ENCODE measurements around the gene PBX4.

PBX4 gene

GRCh38 chr19:19526581-19527370, 91.7 kb downstream of the PBX4 start:
- DNase-seq (ENCODE audit: low read depth) = no peak

GRCh38 chr19:19525611-19526380, 92.7 kb downstream of the PBX4 start:
- DNase-seq (ENCODE audit: low read depth) = no peak

GRCh38 chr19:19524053-19524452, 94.4 kb downstream of the PBX4 start:
- DNase-seq (ENCODE audit: low read depth) = no peak

GRCh38 chr19:19523177-19523576, 95.3 kb downstream of the PBX4 start:
- DNase-seq (ENCODE audit: low read depth) = no peak

GRCh38 chr19:19520989-19521388, 97.5 kb downstream of the PBX4 start:
- DNase-seq (ENCODE audit: low read depth) = no peak

- DNase-seq (ENCODE audit: low read depth) = no peak
Observed at GRCh38 chr19:19517235-19517619, 101.3 kb downstream of the PBX4 start.

- DNase-seq (ENCODE audit: low read depth) = peak; percentile 89
Observed at GRCh38 chr19:19515642-19516519, 102.6 kb downstream of the PBX4 start, which contains the start of gene NDUFA13. Gene NDUFA13 (plus strand): TSS chr19:19516225. CDS start chr19:19516239, 14 bp downstream.

- DNase-seq (ENCODE audit: low read depth) = no peak
Observed at GRCh38 chr19:19514881-19515641, 103.4 kb downstream of the PBX4 start, which contains the start of gene TSSK6. Gene TSSK6 (minus strand): TSS chr19:19515548. CDS start chr19:19515427, 121 bp downstream.

GRCh38 chr19:19514215-19514657, 104.3 kb downstream of the PBX4 start:
- no peak for DNase-seq (ENCODE audit: low read depth)

GRCh38 chr19:19513682-19514081, 104.8 kb downstream of the PBX4 start:
- no peak for DNase-seq (ENCODE audit: low read depth)
